GM12864 (cell line): ENCODE data around the gene PMAIP1.

Experiments used
- DNase-seq: peaks from one replicate; pipeline ENCODE4 v3.0.0-alpha.2; 2011; ENCODE audit warnings: low read depth
- H3K4me3 ChIP-seq: 2 replicates; pipeline ENCODE4 v1.5.1; 2011; ENCODE audit warnings: mild to moderate bottlenecking, low read depth, low read length, control low read depth
- CTCF ChIP-seq: IDR thresholded peaks from 2 replicates; pipeline ENCODE4 v1.5.1; 2011; ENCODE audit warnings: low read depth, mild to moderate bottlenecking, moderate library complexity, low read length, control low read depth, inconsistent platforms; ENCODE audit errors: missing control alignments

The PMAIP1 gene

GRCh38 chr18:59865241-59865986 lies 34.4 kb upstream of the PMAIP1 start:
- no peak for TF ChIP-seq CTCF
- H3K4me3 ChIP-seq: no peak overlapping the region

GRCh38 chr18:59866551-59867269 lies 33.1 kb upstream of the PMAIP1 start:
- DNase-seq: no peak
- no peak for TF ChIP-seq CTCF
- H3K4me3 ChIP-seq: no peak overlapping the region

More at GRCh38 chr18:59865241-59865986, 34.4 kb upstream of the PMAIP1 start:
- no peak for DNase-seq

- no peak for TF ChIP-seq CTCF
- H3K4me3 ChIP-seq: no peak overlapping the region
- no peak for DNase-seq
These were observed 32.3 kb upstream of the PMAIP1 start for GRCh38 chr18:59867337-59868104.

- no peak for DNase-seq
- no peak overlapping the region for H3K4me3 ChIP-seq
- TF ChIP-seq CTCF: no peak
These were observed 29.1 kb upstream of the PMAIP1 start for GRCh38 chr18:59870623-59871130.

GRCh38 chr18:59871711-59872362 lies 28.0 kb upstream of the PMAIP1 start:
- no peak for TF ChIP-seq CTCF
- no peak overlapping the region for H3K4me3 ChIP-seq
- no peak for DNase-seq

GRCh38 chr18:59873641-59874040 lies 26.2 kb upstream of the PMAIP1 start:
- DNase-seq: no peak
- no peak for TF ChIP-seq CTCF
- no peak overlapping the region for H3K4me3 ChIP-seq
